ENCODE data around the gene CHKB. TPM values are rescaled to one million over a fixed set of nuclear protein-coding genes. Genes with fewer than 3 reads are reported as not detected.

Gene CHKB
- total RNA-seq, 1 donor from 2014 or later, result 73.9 TPM

- intact Hi-C loops (cut with DNase I), result no loop called here
- ATAC-seq (no peak), DNase-seq (ENCODE audit: low spot score) (no peak)
Observed at GRCh38 chr22:50602338-50602700, 19.7 kb upstream of the CHKB start.

- ATAC-seq (no peak), DNase-seq (ENCODE audit: low spot score) (no peak)
- intact Hi-C loops (cut with DNase I), result no loop called here
Observed at GRCh38 chr22:50601669-50602337, 19.2 kb upstream of the CHKB start.

GRCh38 chr22:50600967-50601668, 18.5 kb upstream of the CHKB start:
- DNase-seq (ENCODE audit: low spot score), result no peak
- intact Hi-C loops (cut with DNase I), result no loop called here
- peak; percentile 8 for ATAC-seq

GRCh38 chr22:50600538-50600937, 17.9 kb upstream of the CHKB start, which contains the start of gene MAPK8IP2:
TSS of gene MAPK8IP2 (plus strand) at chr22:50600793. CDS start at chr22:50600819, 26 bp downstream.
- intact Hi-C loops (cut with DNase I), result no loop called here
- DNase-seq (ENCODE audit: low spot score) (no peak), ATAC-seq (no peak)

GRCh38 chr22:50599816-50600455, 17.3 kb upstream of the CHKB start:
- DNase-seq (ENCODE audit: low spot score), result peak; percentile 78
- intact Hi-C loops (cut with DNase I), result no loop called here
- peak; percentile 79 for ATAC-seq

- no peak for ATAC-seq
- DNase-seq (ENCODE audit: low spot score), result no peak
- intact Hi-C loops (cut with DNase I), result no loop called here
Observed at GRCh38 chr22:50597097-50597496, 14.4 kb upstream of the CHKB start.

GRCh38 chr22:50595189-50595588, 12.5 kb upstream of the CHKB start:
- no peak for ATAC-seq
- DNase-seq (ENCODE audit: low spot score), result no peak
- intact Hi-C loops (cut with DNase I), result no loop called here

- no peak for DNase-seq (ENCODE audit: low spot score)
- intact Hi-C loops (cut with DNase I), result no loop called here
- ATAC-seq, result no peak
Observed at GRCh38 chr22:50587407-50587806, 4.8 kb upstream of the CHKB start.

GRCh38 chr22:50586416-50586815, 3.8 kb upstream of the CHKB start:
- no peak for ATAC-seq
- DNase-seq (ENCODE audit: low spot score), result no peak
- intact Hi-C loops (cut with DNase I), result no loop called here

GRCh38 chr22:50585781-50586180, 3.1 kb upstream of the CHKB start:
- no peak for ATAC-seq
- intact Hi-C loops (cut with DNase I), result no loop called here
- no peak for DNase-seq (ENCODE audit: low spot score)

- ATAC-seq (no peak), DNase-seq (ENCODE audit: low spot score) (no peak)
- intact Hi-C loops (cut with DNase I), result no loop called here
Observed at GRCh38 chr22:50585238-50585637, 2.6 kb upstream of the CHKB start.

- ATAC-seq, result no peak
- DNase-seq (ENCODE audit: low spot score), result no peak
- intact Hi-C loops (cut with DNase I), result no loop called here
Observed at GRCh38 chr22:50584106-50585096, 1.8 kb upstream of the CHKB start.

GRCh38 chr22:50583294-50583861, 729 bp upstream of the CHKB start:
- intact Hi-C loops (cut with DNase I), result no loop called here
- peak; percentile 52 for DNase-seq (ENCODE audit: low spot score)

GRCh38 chr22:50581950-50582492, 628 bp downstream of the CHKB start:
- intact Hi-C loops (cut with DNase I), result no loop called here
- DNase-seq (ENCODE audit: low spot score) (no peak), ATAC-seq (no peak)

More at GRCh38 chr22:50583294-50583861, 729 bp upstream of the CHKB start:
- peak; percentile 13 for ATAC-seq

- ATAC-seq (no peak), DNase-seq (ENCODE audit: low spot score) (peak; percentile 64)
- intact Hi-C loops (cut with DNase I), result no loop called here
Observed at GRCh38 chr22:50581031-50581949, 1.4 kb downstream of the CHKB start.

- intact Hi-C loops (cut with DNase I), result no loop called here
- ATAC-seq (no peak), DNase-seq (ENCODE audit: low spot score) (no peak)
Observed at GRCh38 chr22:50579752-50580151, 2.9 kb downstream of the CHKB start.

- DNase-seq (ENCODE audit: low spot score) (no peak), ATAC-seq (no peak)
- intact Hi-C loops (cut with DNase I), result no loop called here
Observed at GRCh38 chr22:50578776-50579310, 3.8 kb downstream of the CHKB start.

All from sciatic nerve (tissue), 2 donors.